Natural killer cell (primary cell): ENCODE data around the gene TMEM175. TPM values are rescaled to one million over a fixed set of nuclear protein-coding genes. Genes with fewer than 3 reads are reported as not detected.
A peak's percentile ranks its signal among the peaks of the same experiment; 100 is the strongest.

Source experiments
- ATAC-seq, 3 donors: fragments of 150-1000 bp in 2 of 3; fragments of 200-7000 bp in 1 of 3; cut with Tn5 transposase; 1 replicate in 1 of 3; 2 replicates in 2 of 3; pipeline ENCODE4 v1.10.0; 2021; ENCODE audit warnings: mild to moderate bottlenecking in 2 of 3, moderate library complexity in 2 of 3
- DNase-seq, 2 donors: peaks; one replicate each; pipeline versions ENCODE4 v3.0.0 to v3.0.0-alpha.2; 2013 to 2021; ENCODE audit warnings: mixed read lengths in 1 of 2
- H3K27ac ChIP-seq: one replicate; pipeline ENCODE4 v1.5.1; 2013; ENCODE audit warnings: mild to moderate bottlenecking, low read length
- H3K27me3 ChIP-seq: one replicate; pipeline ENCODE4 v1.6.1; 2013; ENCODE audit warnings: low read length; ENCODE audit not compliant: control insufficient read depth, insufficient read depth
- H3K36me3 ChIP-seq: one replicate; pipeline ENCODE4 v1.6.1; 2013; ENCODE audit warnings: low read length; ENCODE audit not compliant: control insufficient read depth, insufficient read depth
- H3K4me1 ChIP-seq: one replicate; pipeline ENCODE4 v1.6.1; 2013; ENCODE audit warnings: low read length; ENCODE audit not compliant: control insufficient read depth, insufficient read depth
- H3K4me3 ChIP-seq: one replicate; pipeline ENCODE4 v1.5.1; 2013; ENCODE audit warnings: low read length
- H3K9me3 ChIP-seq: one replicate; pipeline ENCODE4 v1.6.1; 2013; ENCODE audit warnings: low read length; ENCODE audit not compliant: control insufficient read depth, insufficient read depth
- H3K27ac Mint-ChIP-seq, 2 donors: one replicate each; pipeline ENCODE4 v1.8.0; 2022; ENCODE audit warnings: mild to moderate bottlenecking in 2 of 2, mixed read lengths in 2 of 2, moderate library complexity in 1 of 2
- H3K27me3 Mint-ChIP-seq, 2 donors: one replicate each; pipeline ENCODE4 v1.8.0; 2022; ENCODE audit warnings: low read depth in 2 of 2, mixed read lengths in 2 of 2
- H3K36me3 Mint-ChIP-seq: one replicate; pipeline ENCODE4 v1.8.0; 2022; ENCODE audit warnings: mixed read lengths
- H3K4me1 Mint-ChIP-seq, 2 donors: one replicate each; pipeline ENCODE4 v1.8.0; 2022; ENCODE audit warnings: mixed read lengths in 2 of 2
- H3K4me3 Mint-ChIP-seq: one replicate; pipeline ENCODE4 v1.8.0; 2022; ENCODE audit warnings: mild to moderate bottlenecking, moderate library complexity, mixed read lengths
- H3K9me3 Mint-ChIP-seq, 2 donors: one replicate each; pipeline ENCODE4 v1.8.0; 2022; ENCODE audit warnings: mixed read lengths in 2 of 2
- WGBS: methylation state at CpG from one replicate; pipeline ENCODE4 v1.1.7; 2013; ENCODE audit warnings: missing lambda C conversion rate; ENCODE audit not compliant: insufficient coverage; 5-methylcytosine and 5-hydroxymethylcytosine counted together
- intact Hi-C: fragments of 100-400 bp; cut with micrococcal nuclease; formaldehyde crosslinking; loops from one replicate; pipeline ENCODE4 v1.14.2; 2022
- total RNA-seq, 4 donors: library from RNA; stranded (reverse); fragments of 120-200 nt in 1 of 4; gene quantifications; one replicate each; pipeline versions ENCODE4 v1.2.3 to v1.2.4, GENCODE V29; 2013 to 2022
- TF ChIP-seq, protein P1 (sequence below): fragments of 200-600 bp; IDR thresholded peaks from one replicate; pipeline ENCODE4 v1.8.0; 2022; ENCODE audit warnings: antibody characterized with exemption

The TMEM175 gene
- total RNA-seq, 3 donors from 2014 or later (not counting 1 experiment from before 2014, with no cell fraction given), result 72.8 to 79.8 (median 73.2) TPM

DNA sequence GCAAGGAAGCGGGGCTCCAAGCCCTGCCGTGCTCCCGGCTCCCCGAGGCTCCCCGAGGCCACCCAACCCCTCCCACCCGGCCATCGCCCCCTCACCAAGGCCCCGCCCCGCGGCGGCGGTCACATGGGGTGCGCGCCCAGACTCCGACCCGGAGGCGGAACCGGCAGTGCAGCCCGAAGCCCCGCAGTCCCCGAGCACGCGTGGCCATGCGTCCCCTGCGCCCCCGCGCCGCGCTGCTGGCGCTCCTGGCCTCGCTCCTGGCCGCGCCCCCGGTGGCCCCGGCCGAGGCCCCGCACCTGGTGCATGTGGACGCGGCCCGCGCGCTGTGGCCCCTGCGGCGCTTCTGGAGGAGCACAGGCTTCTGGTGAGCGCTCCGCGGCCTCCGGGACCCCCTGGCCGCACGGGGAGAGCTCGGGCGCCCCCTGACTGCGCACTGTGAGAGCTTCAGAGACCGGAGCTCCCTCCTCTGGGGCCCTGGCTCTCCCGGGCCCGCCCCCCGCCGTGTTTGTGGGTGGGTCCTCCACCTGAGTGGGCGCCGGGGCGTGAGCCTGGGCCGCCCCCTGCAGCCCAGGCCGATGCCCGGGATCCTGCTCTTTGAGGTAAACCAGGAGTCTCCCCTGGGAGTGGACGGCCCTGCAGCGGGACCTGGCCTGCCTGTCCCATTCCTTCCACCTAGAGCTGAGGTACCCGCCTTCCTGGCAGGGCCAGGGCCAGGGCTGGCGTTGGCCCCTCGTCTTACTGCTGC lies 54.8 kb downstream of the TMEM175 start, which contains the start of gene IDUA:
TSS of gene IDUA (plus strand) at position 166 of the 745 bp plus-strand sequence. CDS start at position 207, 41 bp downstream.
- Mint-ChIP-seq H3K4me3 (peak within 1 kb of the TSS; percentile 93), H3K27me3 (no peaks in the 10 kb centered on the region), H3K4me1 (peaks cover 23 to 29% of the 10 kb centered on the region in 2 donors), H3K27ac (peak within 1 kb of the TSS; percentile 80 to 81), H3K36me3 (no peaks in the 10 kb centered on the region), H3K9me3 (no peaks in the 10 kb centered on the region)
- Histone ChIP-seq H3K27ac (peak within 1 kb of the TSS; percentile 70), H3K4me1 (peaks cover 30% of the 10 kb centered on the region), H3K36me3 (peaks cover 5% of the 10 kb centered on the region), H3K27me3 (no peaks in the 10 kb centered on the region), H3K4me3 (peak within 1 kb of the TSS; percentile 73), H3K9me3 (no peaks in the 10 kb centered on the region)
- intact Hi-C loops, result loop anchor here (2.0 kb wide), 1 partner anchor 244 kb away; no protein-coding TSS in a partner anchor
- WGBS, result 1% methylated on average over 67 of the region's 69 CpGs
- ATAC-seq, result peak; percentile 86 to 91 (median 86)
- TF ChIP-seq, protein P1, sequence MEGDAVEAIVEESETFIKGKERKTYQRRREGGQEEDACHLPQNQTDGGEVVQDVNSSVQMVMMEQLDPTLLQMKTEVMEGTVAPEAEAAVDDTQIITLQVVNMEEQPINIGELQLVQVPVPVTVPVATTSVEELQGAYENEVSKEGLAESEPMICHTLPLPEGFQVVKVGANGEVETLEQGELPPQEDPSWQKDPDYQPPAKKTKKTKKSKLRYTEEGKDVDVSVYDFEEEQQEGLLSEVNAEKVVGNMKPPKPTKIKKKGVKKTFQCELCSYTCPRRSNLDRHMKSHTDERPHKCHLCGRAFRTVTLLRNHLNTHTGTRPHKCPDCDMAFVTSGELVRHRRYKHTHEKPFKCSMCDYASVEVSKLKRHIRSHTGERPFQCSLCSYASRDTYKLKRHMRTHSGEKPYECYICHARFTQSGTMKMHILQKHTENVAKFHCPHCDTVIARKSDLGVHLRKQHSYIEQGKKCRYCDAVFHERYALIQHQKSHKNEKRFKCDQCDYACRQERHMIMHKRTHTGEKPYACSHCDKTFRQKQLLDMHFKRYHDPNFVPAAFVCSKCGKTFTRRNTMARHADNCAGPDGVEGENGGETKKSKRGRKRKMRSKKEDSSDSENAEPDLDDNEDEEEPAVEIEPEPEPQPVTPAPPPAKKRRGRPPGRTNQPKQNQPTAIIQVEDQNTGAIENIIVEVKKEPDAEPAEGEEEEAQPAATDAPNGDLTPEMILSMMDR, result peak; percentile 68
- DNase-seq, result peak; percentile 77 to 92

DNA sequence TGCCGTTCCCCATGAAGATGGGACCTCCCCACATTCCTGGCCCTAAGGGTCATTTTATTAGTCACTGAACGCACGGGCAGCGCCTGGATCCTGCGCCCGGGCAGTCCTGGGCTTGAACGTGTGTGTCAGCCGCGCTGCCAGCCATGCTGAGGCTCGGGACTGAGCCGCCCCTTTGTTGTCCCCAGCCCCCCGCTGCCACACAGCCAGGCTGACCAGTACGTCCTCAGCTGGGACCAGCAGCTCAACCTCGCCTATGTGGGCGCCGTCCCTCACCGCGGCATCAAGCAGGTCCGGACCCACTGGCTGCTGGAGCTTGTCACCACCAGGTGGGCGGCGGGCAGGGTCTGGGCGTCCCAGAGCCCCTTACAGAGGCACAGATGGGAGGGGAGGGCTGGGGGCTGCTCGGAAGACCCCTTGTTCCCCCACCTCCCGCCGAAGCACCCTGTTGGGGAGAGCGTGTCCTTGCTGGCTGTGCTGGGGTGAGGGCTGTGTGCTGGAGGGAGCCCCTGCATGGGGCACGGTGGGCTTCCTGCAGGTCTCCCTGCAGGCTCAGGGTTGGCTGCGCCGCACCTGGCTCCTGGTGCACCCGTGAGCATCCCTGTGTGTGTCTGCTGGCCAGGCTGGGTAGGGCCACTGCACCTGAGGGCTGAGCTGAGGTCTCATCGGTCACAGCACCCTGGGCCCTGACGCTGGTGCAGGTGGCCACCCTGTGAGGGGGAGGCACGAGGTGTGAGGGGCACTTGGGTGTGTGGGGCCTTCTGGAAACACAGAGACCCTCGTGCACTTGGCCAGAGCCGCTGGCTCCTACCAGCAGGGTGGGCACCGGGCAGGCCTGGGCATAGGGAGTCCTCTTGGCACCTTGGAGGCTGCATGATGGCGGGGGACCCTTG lies 55.6 kb downstream of the TMEM175 start:
- Histone ChIP-seq H3K9me3 (no peaks in the 10 kb centered on the region), H3K4me1 (peaks cover 30% of the 10 kb centered on the region), H3K4me3 (peak overlapping the region; percentile 29), H3K27ac (peak overlapping the region; percentile 17), H3K27me3 (no peaks in the 10 kb centered on the region), H3K36me3 (peaks cover 5% of the 10 kb centered on the region)
- Mint-ChIP-seq H3K4me3 (peak overlapping the region; percentile 84), H3K36me3 (no peaks in the 10 kb centered on the region), H3K9me3 (no peaks in the 10 kb centered on the region), H3K4me1 (peaks cover 21 to 27% of the 10 kb centered on the region in 2 donors), H3K27ac (peak overlapping the region; percentile 35 to 38), H3K27me3 (no peaks in the 10 kb centered on the region)
- TF ChIP-seq, protein P1, result no peak
- ATAC-seq (no peak), DNase-seq (no peak)
- intact Hi-C loops, result loop anchor here (2.0 kb wide), 1 partner anchor 245 kb away; no protein-coding TSS in a partner anchor
- WGBS, result 89% methylated on average over 37 of the region's 37 CpGs

DNA sequence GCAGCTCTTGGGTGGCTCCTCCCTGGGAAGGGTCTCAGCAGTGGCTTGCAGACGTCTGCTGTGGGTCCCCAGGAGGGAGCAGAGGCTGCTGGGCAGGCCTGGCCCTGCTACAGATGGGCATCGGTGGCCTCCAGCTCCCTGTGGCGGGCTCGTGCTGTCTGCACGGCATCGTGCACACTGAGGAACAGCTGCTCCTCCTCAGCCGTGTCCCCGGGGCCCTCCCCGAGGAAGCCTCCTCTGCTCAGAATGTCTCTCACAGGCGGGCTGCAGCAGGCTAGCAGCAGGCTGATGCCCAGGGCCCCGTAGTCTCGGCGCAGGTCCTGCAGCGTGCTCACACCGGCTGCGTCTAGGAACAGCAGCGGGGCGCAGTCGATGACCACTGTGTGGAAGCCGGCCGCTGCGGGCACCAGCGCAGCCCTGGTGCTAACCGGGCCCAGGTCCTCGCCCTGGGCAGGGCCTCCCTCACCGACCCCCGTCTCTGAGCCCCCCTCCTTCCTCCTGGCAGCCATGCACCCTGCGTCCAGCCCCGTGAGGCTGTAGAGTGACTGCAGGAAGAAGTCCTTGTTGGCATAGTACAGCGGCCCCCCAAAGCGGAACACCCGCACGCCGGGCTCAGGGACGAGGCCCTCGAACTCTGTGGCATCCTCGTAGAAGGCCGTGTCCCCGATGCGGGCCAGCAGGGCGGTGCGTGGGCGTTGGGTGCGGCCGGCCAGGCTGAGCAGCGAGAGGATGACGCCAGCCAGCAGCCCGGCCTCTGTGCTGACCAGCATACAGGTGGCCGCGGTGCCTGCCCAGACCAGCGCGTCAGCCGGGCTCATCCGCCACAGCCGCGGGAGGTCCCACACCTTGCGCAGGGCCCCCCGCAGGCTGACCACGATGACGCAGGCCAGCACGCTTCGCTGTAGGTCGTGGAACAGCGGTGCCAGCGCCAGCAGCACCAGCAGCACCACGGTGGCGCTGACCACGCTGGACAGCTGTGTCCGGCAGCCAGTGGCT lies 56.8 kb downstream of the TMEM175 start:
- no peak overlapping the region for H3K4me3 ChIP-seq
- DNase-seq (no peak), ATAC-seq (no peak)
- no peaks in the 10 kb centered on the region for H3K27me3 Mint-ChIP-seq
- H3K4me1 ChIP-seq, result peaks cover 30% of the 10 kb centered on the region
- no peak overlapping the region for H3K27ac ChIP-seq
- no peak overlapping the region for H3K4me3 Mint-ChIP-seq
- WGBS, result 97% methylated on average over 69 of the region's 69 CpGs
- H3K36me3 Mint-ChIP-seq, result no peaks in the 10 kb centered on the region
- intact Hi-C loops, result no loop called here
- H3K27ac Mint-ChIP-seq, result no peak overlapping the region
- peaks cover 16 to 22% of the 10 kb centered on the region in 2 donors for H3K4me1 Mint-ChIP-seq
- peaks cover 5% of the 10 kb centered on the region for H3K36me3 ChIP-seq
- no peaks in the 10 kb centered on the region for H3K9me3 ChIP-seq
- H3K9me3 Mint-ChIP-seq, result no peaks in the 10 kb centered on the region
- TF ChIP-seq, protein P1, result no peak
- H3K27me3 ChIP-seq, result no peaks in the 10 kb centered on the region
